ENCODE measurements around the gene LGMN. TPM values are rescaled to one million over a fixed set of nuclear protein-coding genes. Genes with fewer than 3 reads are reported as not detected.

Gene LGMN
- polyA plus RNA-seq, 1 donor (not counting 4 experiments of a cell fraction or from before 2014, with no cell fraction given): 61.0 TPM

GRCh38 chr14:92702441-92702918, 45.9 kb downstream of the LGMN start:
- no peak overlapping the region for H3K4me3 ChIP-seq (ENCODE audit: control insufficient read depth in 2 of 3, extremely low read depth in 1 of 3, insufficient read depth in 2 of 3, low read depth in 1 of 3, low read length in 3 of 3)
- no peaks in the 10 kb centered on the region for H3K9me3 ChIP-seq (ENCODE audit: control insufficient read depth, low read depth, low read length)
- H3K4me2 ChIP-seq (ENCODE audit: control insufficient read depth, extremely low read depth, insufficient read depth, low read depth, low read length): no peak overlapping the region
- no peaks in the 10 kb centered on the region for H3K27me3 ChIP-seq (ENCODE audit: control insufficient read depth, extremely low read depth, insufficient read depth, low read length)
- H4K20me1 ChIP-seq (ENCODE audit: control insufficient read depth, extremely low read depth, insufficient read depth, low read length): no peaks in the 10 kb centered on the region
- no peaks in the 10 kb centered on the region for H3K9me1 ChIP-seq (ENCODE audit: control insufficient read depth, extremely low read depth, insufficient read depth, low read length)
- H3K36me3 ChIP-seq (ENCODE audit: control insufficient read depth in 2 of 2, extremely low read depth in 1 of 2, insufficient read depth in 2 of 2, low read length in 2 of 2): peaks cover 0 to 5% of the 10 kb centered on the region in 2 experiments
- TF ChIP-seq EZH2 (IDR thresholded peaks at IDR 0.05; ENCODE audit: low read length): no peak
- no peak for TF ChIP-seq CTCF (optimal IDR thresholded peaks at IDR 0.05 in 1 of 3, IDR thresholded peaks at IDR 0.05 in 1 of 3, conservative IDR thresholded peaks at IDR 0.05 in 1 of 3; ENCODE audit: extremely low read depth in 1 of 3, insufficient read depth in 2 of 3, low read length in 3 of 3)
- H3K79me2 ChIP-seq (ENCODE audit: control insufficient read depth, insufficient read depth, low read length): no peaks in the 10 kb centered on the region
- no peak overlapping the region for H2AFZ ChIP-seq (ENCODE audit: control insufficient read depth, low read length)
- dilution Hi-C loops (cut with MboI; ENCODE audit: extremely low pct_ligation_motif_present, low sequenced_read_pairs): no loop called here
- FAIRE-seq: no peak
- H3K9ac ChIP-seq (ENCODE audit: control insufficient read depth, extremely low read depth, insufficient read depth, low read length): no peak overlapping the region
- H3K27ac ChIP-seq (ENCODE audit: control insufficient read depth, insufficient read depth, low read length): no peak overlapping the region
- DNase-seq (ENCODE audit: low read depth, low spot score): no peak
- H3K4me1 ChIP-seq (ENCODE audit: control insufficient read depth, extremely low read depth, insufficient read depth, low read length): no peaks in the 10 kb centered on the region

DNA sequence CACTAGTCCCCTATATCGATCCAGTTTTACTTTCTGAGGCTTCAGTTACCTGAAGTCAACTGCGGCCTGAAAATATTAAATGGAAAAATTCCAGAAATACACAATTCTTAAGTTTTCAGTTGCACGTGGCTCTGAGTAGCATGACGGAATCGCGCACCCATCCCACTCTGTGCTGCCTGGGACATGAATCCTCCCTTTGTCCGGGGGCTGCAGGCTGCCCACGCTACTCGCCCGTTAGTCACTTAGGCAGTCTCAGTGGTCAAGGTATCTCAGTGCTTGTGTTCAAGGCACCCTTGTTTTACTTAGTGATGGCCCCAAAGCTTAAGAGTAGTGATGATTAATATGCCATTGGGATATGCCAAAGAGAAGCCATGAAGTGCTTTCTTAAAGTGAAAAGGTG, 46.6 kb downstream of the LGMN start:
- no peak for FAIRE-seq
- Histone ChIP-seq H3K79me2 (ENCODE audit: control insufficient read depth, insufficient read depth, low read length) (no peaks in the 10 kb centered on the region), H4K20me1 (ENCODE audit: control insufficient read depth, extremely low read depth, insufficient read depth, low read length) (no peaks in the 10 kb centered on the region), H3K36me3 (ENCODE audit: control insufficient read depth in 2 of 2, extremely low read depth in 1 of 2, insufficient read depth in 2 of 2, low read length in 2 of 2) (peaks cover 0 to 4% of the 10 kb centered on the region in 2 experiments), H3K9me3 (ENCODE audit: control insufficient read depth, low read depth, low read length) (no peaks in the 10 kb centered on the region), H3K27me3 (ENCODE audit: control insufficient read depth, extremely low read depth, insufficient read depth, low read length) (no peaks in the 10 kb centered on the region), H2AFZ (ENCODE audit: control insufficient read depth, low read length) (no peak overlapping the region), H3K9me1 (ENCODE audit: control insufficient read depth, extremely low read depth, insufficient read depth, low read length) (no peaks in the 10 kb centered on the region), H3K4me1 (ENCODE audit: control insufficient read depth, extremely low read depth, insufficient read depth, low read length) (no peaks in the 10 kb centered on the region), H3K4me3 (ENCODE audit: control insufficient read depth in 2 of 3, extremely low read depth in 1 of 3, insufficient read depth in 2 of 3, low read depth in 1 of 3, low read length in 3 of 3) (no peak overlapping the region), H3K4me2 (ENCODE audit: control insufficient read depth, extremely low read depth, insufficient read depth, low read depth, low read length) (no peak overlapping the region), H3K27ac (ENCODE audit: control insufficient read depth, insufficient read depth, low read length) (no peak overlapping the region), H3K9ac (ENCODE audit: control insufficient read depth, extremely low read depth, insufficient read depth, low read length) (no peak overlapping the region)
- TF ChIP-seq CTCF (optimal IDR thresholded peaks at IDR 0.05 in 1 of 3, IDR thresholded peaks at IDR 0.05 in 1 of 3, conservative IDR thresholded peaks at IDR 0.05 in 1 of 3; ENCODE audit: extremely low read depth in 1 of 3, insufficient read depth in 2 of 3, low read length in 3 of 3) (no peak), EZH2 (IDR thresholded peaks at IDR 0.05; ENCODE audit: low read length) (no peak)
- dilution Hi-C loops (cut with MboI; ENCODE audit: extremely low pct_ligation_motif_present, low sequenced_read_pairs): no loop called here
- DNase-seq (ENCODE audit: low read depth, low spot score): no peak

Data from keratinocyte (primary cell).